Type B pancreatic cell (in vitro differentiated cells): ENCODE data around the gene KISS1R. TPM values are rescaled to one million over a fixed set of nuclear protein-coding genes. Genes with fewer than 3 reads are reported as not detected.

Experiments
- DNase-seq: peaks from one replicate; pipeline ENCODE4 v3.0.0; 2021; ENCODE audit warnings: mixed read lengths; ENCODE audit not compliant: unreplicated experiment; ENCODE audit errors: extremely low spot score
- H3K27ac Mint-ChIP-seq: 2 replicates; pipeline ENCODE4 v1.8.0; 2021; ENCODE audit warnings: mild to moderate bottlenecking, mixed read lengths
- H3K27me3 Mint-ChIP-seq: 2 replicates; pipeline ENCODE4 v1.8.0; 2021; ENCODE audit warnings: mixed read lengths
- H3K36me3 Mint-ChIP-seq: 2 replicates; pipeline ENCODE4 v1.8.0; 2021; ENCODE audit warnings: mixed read lengths
- H3K4me1 Mint-ChIP-seq: one replicate; pipeline ENCODE4 v1.8.0; 2021; ENCODE audit warnings: mixed read lengths; ENCODE audit not compliant: unreplicated experiment
- H3K4me3 Mint-ChIP-seq: 2 replicates; pipeline ENCODE4 v1.8.0; 2021; ENCODE audit warnings: mild to moderate bottlenecking, mixed read lengths
- H3K9me3 Mint-ChIP-seq: 2 replicates; pipeline ENCODE4 v1.8.0; 2021; ENCODE audit warnings: mixed read lengths
- CTCF ChIP-seq: fragments of 200-600 bp; sonication (generic); conservative IDR thresholded peaks from 2 replicates; pipeline ENCODE4 v1.5.0; 2021; ENCODE audit warnings: antibody characterized with exemption, mild to moderate bottlenecking
- total RNA-seq: library from RNA; stranded (reverse); gene quantifications from 2 replicates; pipeline ENCODE4 v1.2.1, GENCODE V29; 2021; ENCODE audit warnings: low replicate concordance

The KISS1R gene
- total RNA-seq, 1 donor from 2014 or later, result 1.2 TPM

GRCh38 chr19:964116-964520 is 47.0 kb downstream of the KISS1R start:
- Mint-ChIP-seq H3K36me3 (peaks cover 19% of the 10 kb centered on the region), H3K4me3 (no peak overlapping the region), H3K27me3 (no peaks in the 10 kb centered on the region), H3K9me3 (no peaks in the 10 kb centered on the region), H3K27ac (no peak overlapping the region), H3K4me1 (peaks cover 13% of the 10 kb centered on the region)
- no peak for TF ChIP-seq CTCF
- no peak for DNase-seq

- no peak overlapping the region for H3K27ac Mint-ChIP-seq
- H3K36me3 Mint-ChIP-seq, result peaks cover 16% of the 10 kb centered on the region
- H3K27me3 Mint-ChIP-seq, result no peaks in the 10 kb centered on the region
- DNase-seq, result no peak
- H3K4me1 Mint-ChIP-seq, result peaks cover 9% of the 10 kb centered on the region
- no peaks in the 10 kb centered on the region for H3K9me3 Mint-ChIP-seq
- peak overlapping the region; percentile 28 for H3K4me3 Mint-ChIP-seq
- no peak for TF ChIP-seq CTCF
These were observed 47.9 kb downstream of the KISS1R start for GRCh38 chr19:964761-965694.

GRCh38 chr19:966485-967088 is 49.5 kb downstream of the KISS1R start:
- no peak overlapping the region for H3K4me3 Mint-ChIP-seq
- H3K27me3 Mint-ChIP-seq, result no peaks in the 10 kb centered on the region
- no peak for DNase-seq
- no peak overlapping the region for H3K27ac Mint-ChIP-seq
- peaks cover 21% of the 10 kb centered on the region for H3K36me3 Mint-ChIP-seq
- H3K9me3 Mint-ChIP-seq, result no peaks in the 10 kb centered on the region
- H3K4me1 Mint-ChIP-seq, result peaks cover 9% of the 10 kb centered on the region
- no peak for TF ChIP-seq CTCF

Other genes starting within 250 kb of the KISS1R start
- 9.3 and 11.0 TPM in 2 replicates for gene FSTL3, start 240.9 kb upstream of the KISS1R start, total RNA-seq
- gene PRSS57, start 221.9 kb upstream of the KISS1R start, total RNA-seq, result not detected in 2 replicates
- 63.3 and 64.1 TPM in 2 replicates for gene PALM, start 208.4 kb upstream of the KISS1R start, total RNA-seq
- 9.4 and 20.8 TPM in 2 replicates for gene MISP, start 166.2 kb upstream of the KISS1R start, total RNA-seq
- 416 and 496 TPM in 2 replicates for gene PTBP1, start 119.9 kb upstream of the KISS1R start, total RNA-seq
- 9.9 and 29.2 TPM in 2 replicates for gene PLPPR3, start 95.4 kb upstream of the KISS1R start, total RNA-seq
- gene AZU1, start 89.5 kb upstream of the KISS1R start, total RNA-seq, result 0.41 TPM in 1 of 2 replicates, not detected in the other
- 0.45 TPM in 1 of 2 replicates, not detected in the other for gene PRTN3, start 76.3 kb upstream of the KISS1R start, total RNA-seq
- gene ELANE, start 65.0 kb upstream of the KISS1R start, total RNA-seq, result not detected in 2 replicates
- gene CFD, start 57.7 kb upstream of the KISS1R start, total RNA-seq, result 5.5 and 11.3 TPM in 2 replicates
- gene MED16, start 24.1 kb upstream of the KISS1R start, total RNA-seq, result 59.6 and 74.2 TPM in 2 replicates
- gene RNU6-9, start 23.8 kb upstream of the KISS1R start, total RNA-seq, result not detected in 2 replicates
- 48.8 and 56.7 TPM in 2 replicates for gene R3HDM4, start 4.1 kb upstream of the KISS1R start, total RNA-seq
- gene ARID3A, start 8.7 kb downstream of the KISS1R start, total RNA-seq, result 83.0 and 124 TPM in 2 replicates
- 59.5 and 65.4 TPM in 2 replicates for gene WDR18, start 67.0 kb downstream of the KISS1R start, total RNA-seq
- 0.65 and 1.00 TPM in 2 replicates for gene GRIN3B, start 83.1 kb downstream of the KISS1R start, total RNA-seq
- gene TMEM259, start 103.8 kb downstream of the KISS1R start, total RNA-seq, result 157 and 173 TPM in 2 replicates
- gene RNU6-2, start 104.2 kb downstream of the KISS1R start, total RNA-seq, result not detected in 2 replicates
- 276 and 279 TPM in 2 replicates for gene CNN2, start 109.3 kb downstream of the KISS1R start, total RNA-seq
- gene ABCA7, start 122.8 kb downstream of the KISS1R start, total RNA-seq, result 23.9 and 26.1 TPM in 2 replicates
- gene ARHGAP45, start 149.8 kb downstream of the KISS1R start, total RNA-seq, result 2.6 and 4.5 TPM in 2 replicates
- gene POLR2E, start 178.0 kb downstream of the KISS1R start, total RNA-seq, result 171 and 181 TPM in 2 replicates
- gene GPX4, start 186.7 kb downstream of the KISS1R start, total RNA-seq, result 174 and 204 TPM in 2 replicates